ENCODE data around the gene TLE1.
"Not testable (repeated sequence)": the region's sequence is repeated elsewhere in the genome, so short reads cannot be mapped to it uniquely, and the experiment has no call there.

TLE1 gene

GRCh38 chr9:81601639-81602623 is 87.4 kb downstream of the TLE1 start:
- no peak for DNase-seq (ENCODE audit: low read depth in 3 of 3, low spot score in 1 of 3)

GRCh38 chr9:81600631-81601030 is 88.7 kb downstream of the TLE1 start:
- DNase-seq (ENCODE audit: low read depth in 3 of 3, low spot score in 1 of 3), result no peak

- no peak for DNase-seq (ENCODE audit: low read depth in 3 of 3, low spot score in 1 of 3)
Observed at GRCh38 chr9:81599837-81600236, 89.5 kb downstream of the TLE1 start.

GRCh38 chr9:81598811-81599210 is 90.5 kb downstream of the TLE1 start:
- DNase-seq (ENCODE audit: low read depth in 3 of 3, low spot score in 1 of 3), result no peak

GRCh38 chr9:81598123-81598497 is 91.2 kb downstream of the TLE1 start:
- no peak for DNase-seq (ENCODE audit: low read depth in 3 of 3, low spot score in 1 of 3)

- no peak for DNase-seq (ENCODE audit: low read depth in 3 of 3, low spot score in 1 of 3)
Observed at GRCh38 chr9:81597419-81598122, 91.8 kb downstream of the TLE1 start.

- DNase-seq (ENCODE audit: low read depth in 3 of 3, low spot score in 1 of 3), result no peak
Observed at GRCh38 chr9:81596679-81597418, 92.5 kb downstream of the TLE1 start.

- no peak for DNase-seq (ENCODE audit: low read depth in 3 of 3, low spot score in 1 of 3)
Observed at GRCh38 chr9:81595887-81596543, 93.3 kb downstream of the TLE1 start.

GRCh38 chr9:81595293-81595692 is 94.1 kb downstream of the TLE1 start:
- DNase-seq (ENCODE audit: low read depth in 3 of 3, low spot score in 1 of 3), result not testable (repeated sequence)

- no peak for DNase-seq (ENCODE audit: low read depth in 3 of 3, low spot score in 1 of 3)
Observed at GRCh38 chr9:81594415-81594814, 94.9 kb downstream of the TLE1 start.

- DNase-seq (ENCODE audit: low read depth in 3 of 3, low spot score in 1 of 3), result no peak
Observed at GRCh38 chr9:81592887-81593266, 96.5 kb downstream of the TLE1 start.

GRCh38 chr9:81591791-81592190 is 97.6 kb downstream of the TLE1 start:
- DNase-seq (ENCODE audit: low read depth in 3 of 3, low spot score in 1 of 3), result no peak

GRCh38 chr9:81590688-81591087 is 98.7 kb downstream of the TLE1 start:
- no peak for DNase-seq (ENCODE audit: low read depth in 3 of 3, low spot score in 1 of 3)

- no peak for DNase-seq (ENCODE audit: low read depth in 3 of 3, low spot score in 1 of 3)
Observed at GRCh38 chr9:81589819-81590218, 99.5 kb downstream of the TLE1 start.

- no peak for DNase-seq (ENCODE audit: low read depth in 3 of 3, low spot score in 1 of 3)
Observed at GRCh38 chr9:81589392-81589791, 100.0 kb downstream of the TLE1 start.

- DNase-seq (ENCODE audit: low read depth in 3 of 3, low spot score in 1 of 3), result no peak
Observed at GRCh38 chr9:81588148-81588871, 101.0 kb downstream of the TLE1 start.

- DNase-seq (ENCODE audit: low read depth in 3 of 3, low spot score in 1 of 3), result no peak
Observed at GRCh38 chr9:81586786-81587185, 102.6 kb downstream of the TLE1 start.

GRCh38 chr9:81585191-81585763 is 104.1 kb downstream of the TLE1 start:
- no peak for DNase-seq (ENCODE audit: low read depth in 3 of 3, low spot score in 1 of 3)

GRCh38 chr9:81584099-81584498 is 105.2 kb downstream of the TLE1 start:
- no peak for DNase-seq (ENCODE audit: low read depth in 3 of 3, low spot score in 1 of 3)

GRCh38 chr9:81581986-81582385 is 107.4 kb downstream of the TLE1 start:
- no peak for DNase-seq (ENCODE audit: low read depth in 3 of 3, low spot score in 1 of 3)

All from stimulated activated CD4-positive, alpha-beta T cell treated with anti-CD3 and anti-CD28 coated beads, TNF-alpha, amount 100 ng/mL, for 1 hour (primary cell).